ENCODE data around the gene ZNF701. TPM values are rescaled to one million over a fixed set of nuclear protein-coding genes. Genes with fewer than 3 reads are reported as not detected.

ZNF701 gene
- total RNA-seq, 4 donors from 2014 or later: 11.6 to 13.7 (median 12.9) TPM

GRCh38 chr19:52602941-52603340 lies 32.9 kb downstream of the ZNF701 start:
- intact Hi-C loops (cut with DNase I; ENCODE audit: low total_unique reads): no loop called here
- no peak for DNase-seq (ENCODE audit: low spot score in 2 of 2)
- H3K4me3 ChIP-seq (ENCODE audit: low read depth, poor library complexity, severe bottlenecking): no peak overlapping the region
- WGBS, 2 donors: 61 to 69% methylated on average over 2 of the region's 2 CpGs
- TF ChIP-seq POLR2A (IDR thresholded peaks at IDR 0.05): no peak
- TF ChIP-seq, protein P1, sequence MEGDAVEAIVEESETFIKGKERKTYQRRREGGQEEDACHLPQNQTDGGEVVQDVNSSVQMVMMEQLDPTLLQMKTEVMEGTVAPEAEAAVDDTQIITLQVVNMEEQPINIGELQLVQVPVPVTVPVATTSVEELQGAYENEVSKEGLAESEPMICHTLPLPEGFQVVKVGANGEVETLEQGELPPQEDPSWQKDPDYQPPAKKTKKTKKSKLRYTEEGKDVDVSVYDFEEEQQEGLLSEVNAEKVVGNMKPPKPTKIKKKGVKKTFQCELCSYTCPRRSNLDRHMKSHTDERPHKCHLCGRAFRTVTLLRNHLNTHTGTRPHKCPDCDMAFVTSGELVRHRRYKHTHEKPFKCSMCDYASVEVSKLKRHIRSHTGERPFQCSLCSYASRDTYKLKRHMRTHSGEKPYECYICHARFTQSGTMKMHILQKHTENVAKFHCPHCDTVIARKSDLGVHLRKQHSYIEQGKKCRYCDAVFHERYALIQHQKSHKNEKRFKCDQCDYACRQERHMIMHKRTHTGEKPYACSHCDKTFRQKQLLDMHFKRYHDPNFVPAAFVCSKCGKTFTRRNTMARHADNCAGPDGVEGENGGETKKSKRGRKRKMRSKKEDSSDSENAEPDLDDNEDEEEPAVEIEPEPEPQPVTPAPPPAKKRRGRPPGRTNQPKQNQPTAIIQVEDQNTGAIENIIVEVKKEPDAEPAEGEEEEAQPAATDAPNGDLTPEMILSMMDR (IDR thresholded peaks at IDR 0.05): no peak

GRCh38 chr19:52603558-52604207 lies 33.6 kb downstream of the ZNF701 start:
- 84 to 85% methylated on average over 14 of the region's 14 CpGs for WGBS, 2 donors
- TF ChIP-seq, protein P1 (IDR thresholded peaks at IDR 0.05): no peak
- no peak for TF ChIP-seq POLR2A (IDR thresholded peaks at IDR 0.05)
- intact Hi-C loops (cut with DNase I; ENCODE audit: low total_unique reads): no loop called here

GRCh38 chr19:52613299-52613906 lies 43.3 kb downstream of the ZNF701 start:
- TF ChIP-seq POLR2A (IDR thresholded peaks at IDR 0.05): no peak
- TF ChIP-seq, protein P1 (IDR thresholded peaks at IDR 0.05): no peak
- WGBS, 2 donors: 95 to 99% methylated on average over 5 of the region's 5 CpGs
- H3K4me3 ChIP-seq (ENCODE audit: low read depth, poor library complexity, severe bottlenecking): no peak overlapping the region
- DNase-seq (ENCODE audit: low spot score in 2 of 2): no peak
- intact Hi-C loops (cut with DNase I; ENCODE audit: low total_unique reads): no loop called here

More at GRCh38 chr19:52603558-52604207, 33.6 kb downstream of the ZNF701 start:
- H3K4me3 ChIP-seq (ENCODE audit: low read depth, poor library complexity, severe bottlenecking): no peak overlapping the region
- peak in 1 of 2 donors; percentile 45 for DNase-seq (ENCODE audit: low spot score in 2 of 2)

GRCh38 chr19:52621376-52621775 lies 51.3 kb downstream of the ZNF701 start:
- WGBS, 2 donors: 85 to 89% methylated on average over 3 of the region's 3 CpGs
- TF ChIP-seq POLR2A (IDR thresholded peaks at IDR 0.05): no peak
- TF ChIP-seq, protein P1 (IDR thresholded peaks at IDR 0.05): no peak
- intact Hi-C loops (cut with DNase I; ENCODE audit: low total_unique reads): no loop called here
- H3K4me3 ChIP-seq (ENCODE audit: low read depth, poor library complexity, severe bottlenecking): no peak overlapping the region
- peak in 1 of 2 donors; percentile 7 for DNase-seq (ENCODE audit: low spot score in 2 of 2)

- intact Hi-C loops (cut with DNase I; ENCODE audit: low total_unique reads): no loop called here
- no peak overlapping the region for H3K4me3 ChIP-seq (ENCODE audit: low read depth, poor library complexity, severe bottlenecking)
- no peak for DNase-seq (ENCODE audit: low spot score in 2 of 2)
- WGBS, 2 donors: 71 to 75% methylated on average over 2 of the region's 2 CpGs
- TF ChIP-seq, protein P1 (IDR thresholded peaks at IDR 0.05): no peak
- no peak for TF ChIP-seq POLR2A (IDR thresholded peaks at IDR 0.05)
Measured at GRCh38 chr19:52622261-52622660, 52.2 kb downstream of the ZNF701 start.

Data from lower leg skin (tissue), 4 donors.